Measurements from ENCODE around the gene EPHA3. TPM values are rescaled to one million over a fixed set of nuclear protein-coding genes. Genes with fewer than 3 reads are reported as not detected.

The EPHA3 gene
- total and polyA plus RNA-seq, 9 donors = 1.0 to 6.9 (median 2.9) TPM

- Histone ChIP-seq H3K4me3 (no peak overlapping the region), H3K27ac (no peak overlapping the region), H3K27me3 (no peaks in the 10 kb centered on the region), H3K4me1 (ENCODE audit: insufficient read depth) (no peaks in the 10 kb centered on the region), H3K9me3 (no peaks in the 10 kb centered on the region), H3K36me3 (no peaks in the 10 kb centered on the region)
- DNase-seq = no peak
- TF ChIP-seq EP300 (IDR thresholded peaks at IDR 0.05) (no peak), POLR2A (IDR thresholded peaks at IDR 0.05) (no peak), CTCF (IDR thresholded peaks at IDR 0.05) (no peak)
- intact Hi-C loops (cut with DNase I) = no loop called here
- WGBS, 3 donors = 94 to 95% (median 95%) methylated on average over 4 of the region's 4 CpGs
Measured at GRCh38 chr3:89261673-89262072, 154.3 kb downstream of the EPHA3 start.

GRCh38 chr3:89262309-89262929 is 155.0 kb downstream of the EPHA3 start:
- intact Hi-C loops (cut with DNase I) = no loop called here
- DNase-seq = no peak
- Histone ChIP-seq H3K4me1 (ENCODE audit: insufficient read depth) (no peaks in the 10 kb centered on the region), H3K4me3 (no peak overlapping the region), H3K27ac (no peak overlapping the region), H3K27me3 (no peaks in the 10 kb centered on the region), H3K36me3 (no peaks in the 10 kb centered on the region), H3K9me3 (no peaks in the 10 kb centered on the region)
- TF ChIP-seq POLR2A (IDR thresholded peaks at IDR 0.05) = no peak
- TF ChIP-seq EP300 (IDR thresholded peaks at IDR 0.05) = no peak
- TF ChIP-seq CTCF (IDR thresholded peaks at IDR 0.05) = no peak
- WGBS, 3 donors = 92 to 95% (median 94%) methylated on average over 15 of the region's 15 CpGs

- Histone ChIP-seq H3K4me3 (no peak overlapping the region), H3K36me3 (no peaks in the 10 kb centered on the region), H3K27ac (no peak overlapping the region), H3K4me1 (ENCODE audit: insufficient read depth) (no peaks in the 10 kb centered on the region), H3K27me3 (no peaks in the 10 kb centered on the region), H3K9me3 (no peaks in the 10 kb centered on the region)
- TF ChIP-seq EP300 (IDR thresholded peaks at IDR 0.05) (no peak), CTCF (IDR thresholded peaks at IDR 0.05) (no peak), POLR2A (IDR thresholded peaks at IDR 0.05) (no peak)
- WGBS, 3 donors = 86 to 96% (median 93%) methylated on average over 6 of the region's 6 CpGs
- intact Hi-C loops (cut with DNase I) = no loop called here
- no peak for DNase-seq
Measured at GRCh38 chr3:89264037-89264560, 156.7 kb downstream of the EPHA3 start.

GRCh38 chr3:89266074-89266473 is 158.7 kb downstream of the EPHA3 start:
- DNase-seq = no peak
- intact Hi-C loops (cut with DNase I) = no loop called here
- Histone ChIP-seq H3K27ac (no peak overlapping the region), H3K27me3 (no peaks in the 10 kb centered on the region), H3K4me1 (ENCODE audit: insufficient read depth) (no peaks in the 10 kb centered on the region), H3K9me3 (no peaks in the 10 kb centered on the region), H3K4me3 (no peak overlapping the region), H3K36me3 (no peaks in the 10 kb centered on the region)
- TF ChIP-seq EP300 (IDR thresholded peaks at IDR 0.05) (no peak), CTCF (IDR thresholded peaks at IDR 0.05) (no peak), POLR2A (IDR thresholded peaks at IDR 0.05) (no peak)
- 88 to 95% (median 94%) methylated on average over 1 of the region's 1 CpG for WGBS, 3 donors

All from ovary (tissue), 9 donors.